NOMO-1 (cell line): ENCODE measurements around the gene NCAPH2.

Experiments
- DNase-seq, 2 experiments: peaks; one replicate each; lab custom pipeline; 2025; ENCODE audit not compliant: unreplicated experiment in 2 of 2; lab: John Stamatoyannopoulos, UW

The NCAPH2 gene

GRCh38 chr22:50545522-50546325 lies 37.7 kb downstream of the NCAPH2 start, which contains the start of gene KLHDC7B:
Gene KLHDC7B (plus strand): TSS chr22:50545899. CDS start chr22:50546244, 345 bp downstream.
- no peak for DNase-seq

- no peak for DNase-seq
Observed at GRCh38 chr22:50546326-50547262, 38.6 kb downstream of the NCAPH2 start.

DNA sequence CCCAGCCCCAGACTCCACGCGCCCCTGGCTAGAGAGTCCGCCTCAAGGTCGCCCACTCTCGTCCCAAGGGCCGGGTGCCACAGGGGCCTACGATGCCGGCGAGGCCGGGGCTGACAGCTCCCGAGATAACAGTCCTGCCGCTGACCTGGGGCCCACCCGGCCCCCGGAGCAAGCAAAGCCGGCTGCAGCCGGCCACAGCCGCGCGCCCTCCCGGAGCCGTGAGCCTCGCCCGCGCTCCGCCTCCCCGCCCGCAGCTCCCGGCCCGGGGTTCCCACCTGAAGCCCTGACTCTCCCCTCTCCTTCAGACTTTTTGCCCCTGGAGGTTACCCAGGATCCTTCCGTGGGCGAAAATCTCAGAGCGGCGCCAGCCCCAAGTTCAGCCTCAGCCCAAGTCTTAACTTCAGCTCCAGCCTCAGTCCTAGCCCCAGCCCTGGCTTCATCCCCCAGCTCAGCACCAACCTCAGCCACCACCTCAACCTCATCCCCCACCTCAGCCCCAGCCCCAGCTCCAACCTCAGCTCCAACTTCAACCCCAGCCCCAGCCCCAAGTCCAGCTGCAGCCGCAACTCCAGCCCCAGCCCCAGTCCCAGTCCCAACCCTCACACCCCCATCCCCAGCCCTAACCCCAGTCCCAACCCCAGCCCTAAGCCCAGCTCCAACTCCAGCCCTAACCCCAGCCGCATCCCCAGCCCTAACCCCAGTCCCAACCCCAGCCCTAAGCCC lies 39.4 kb downstream of the NCAPH2 start:
- DNase-seq, result no peak

- DNase-seq, result no peak
Observed at GRCh38 chr22:50548040-50548920, 40.3 kb downstream of the NCAPH2 start.

DNA sequence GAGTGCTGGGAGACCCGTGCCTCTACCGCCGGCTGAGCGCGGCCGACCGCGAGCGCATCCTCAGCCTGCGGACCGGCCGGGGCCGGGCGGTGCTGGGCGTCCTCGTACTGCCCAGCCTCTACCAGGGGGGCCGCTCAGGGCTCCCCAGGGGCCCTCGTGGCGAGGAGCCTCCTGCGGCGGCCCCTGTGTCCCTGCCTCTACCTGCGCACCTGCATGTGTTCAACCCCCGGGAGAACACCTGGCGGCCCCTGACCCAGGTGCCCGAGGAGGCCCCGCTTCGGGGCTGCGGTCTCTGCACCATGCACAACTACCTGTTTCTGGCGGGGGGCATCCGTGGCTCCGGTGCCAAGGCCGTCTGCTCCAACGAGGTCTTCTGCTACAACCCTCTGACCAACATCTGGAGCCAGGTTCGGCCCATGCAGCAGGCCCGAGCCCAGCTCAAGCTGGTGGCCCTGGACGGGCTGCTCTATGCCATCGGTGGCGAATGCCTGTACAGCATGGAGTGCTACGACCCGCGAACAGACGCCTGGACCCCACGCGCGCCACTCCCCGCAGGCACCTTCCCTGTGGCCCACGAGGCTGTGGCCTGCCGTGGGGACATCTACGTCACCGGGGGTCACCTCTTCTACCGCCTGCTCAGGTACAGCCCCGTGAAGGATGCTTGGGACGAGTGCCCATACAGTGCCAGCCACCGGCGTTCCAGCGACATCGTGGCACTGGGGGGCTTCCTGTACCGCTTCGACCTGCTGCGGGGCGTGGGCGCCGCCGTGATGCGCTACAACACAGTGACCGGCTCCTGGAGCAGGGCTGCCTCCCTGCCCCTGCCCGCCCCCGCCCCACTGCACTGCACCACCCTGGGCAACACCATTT lies 41.1 kb downstream of the NCAPH2 start:
- DNase-seq, result no peak

DNA sequence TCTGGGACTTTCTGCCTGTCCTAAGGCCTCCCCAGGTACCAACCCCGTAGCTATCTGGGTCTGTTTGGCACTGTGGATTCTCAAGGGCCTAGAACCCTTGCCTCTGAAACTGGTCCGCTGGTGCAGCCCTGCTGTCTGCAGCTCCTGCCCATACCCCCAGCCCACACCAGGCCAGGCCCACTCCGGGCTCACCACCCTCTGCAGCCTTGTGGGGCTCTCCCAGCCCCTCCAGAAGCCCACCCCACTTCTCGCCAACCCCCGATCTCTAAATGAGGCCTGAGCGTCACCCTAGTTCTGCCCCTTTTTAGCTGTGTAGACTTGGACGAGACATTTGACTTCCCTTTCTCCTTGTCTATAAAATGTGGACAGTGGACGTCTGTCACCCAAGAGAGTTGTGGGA lies 42.4 kb downstream of the NCAPH2 start:
- no peak for DNase-seq

- DNase-seq, result no peak
Observed at GRCh38 chr22:50551160-50551752, 43.2 kb downstream of the NCAPH2 start.

GRCh38 chr22:50553310-50553709 lies 45.3 kb downstream of the NCAPH2 start:
- no peak for DNase-seq

DNA sequence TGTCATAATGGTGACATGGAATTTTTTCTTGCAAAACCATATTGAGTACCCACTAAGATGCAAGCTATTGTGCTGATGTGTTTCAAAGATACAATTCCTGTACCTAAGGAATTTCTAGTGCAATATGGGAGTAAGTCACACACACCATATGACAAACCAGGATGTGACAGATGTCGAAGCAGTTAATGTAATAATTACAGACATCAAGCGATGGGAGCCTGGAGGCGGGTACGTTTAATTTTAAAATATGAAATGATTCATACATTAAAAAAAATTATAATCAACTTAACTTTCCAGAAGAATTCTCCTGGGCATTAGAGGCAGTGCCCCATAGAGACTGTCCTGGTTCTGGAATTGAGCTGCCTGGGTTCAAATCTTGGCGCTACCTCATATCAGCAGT lies 48.7 kb downstream of the NCAPH2 start:
- DNase-seq, result no peak

GRCh38 chr22:50560034-50560433 lies 52.0 kb downstream of the NCAPH2 start:
- no peak for DNase-seq

DNA sequence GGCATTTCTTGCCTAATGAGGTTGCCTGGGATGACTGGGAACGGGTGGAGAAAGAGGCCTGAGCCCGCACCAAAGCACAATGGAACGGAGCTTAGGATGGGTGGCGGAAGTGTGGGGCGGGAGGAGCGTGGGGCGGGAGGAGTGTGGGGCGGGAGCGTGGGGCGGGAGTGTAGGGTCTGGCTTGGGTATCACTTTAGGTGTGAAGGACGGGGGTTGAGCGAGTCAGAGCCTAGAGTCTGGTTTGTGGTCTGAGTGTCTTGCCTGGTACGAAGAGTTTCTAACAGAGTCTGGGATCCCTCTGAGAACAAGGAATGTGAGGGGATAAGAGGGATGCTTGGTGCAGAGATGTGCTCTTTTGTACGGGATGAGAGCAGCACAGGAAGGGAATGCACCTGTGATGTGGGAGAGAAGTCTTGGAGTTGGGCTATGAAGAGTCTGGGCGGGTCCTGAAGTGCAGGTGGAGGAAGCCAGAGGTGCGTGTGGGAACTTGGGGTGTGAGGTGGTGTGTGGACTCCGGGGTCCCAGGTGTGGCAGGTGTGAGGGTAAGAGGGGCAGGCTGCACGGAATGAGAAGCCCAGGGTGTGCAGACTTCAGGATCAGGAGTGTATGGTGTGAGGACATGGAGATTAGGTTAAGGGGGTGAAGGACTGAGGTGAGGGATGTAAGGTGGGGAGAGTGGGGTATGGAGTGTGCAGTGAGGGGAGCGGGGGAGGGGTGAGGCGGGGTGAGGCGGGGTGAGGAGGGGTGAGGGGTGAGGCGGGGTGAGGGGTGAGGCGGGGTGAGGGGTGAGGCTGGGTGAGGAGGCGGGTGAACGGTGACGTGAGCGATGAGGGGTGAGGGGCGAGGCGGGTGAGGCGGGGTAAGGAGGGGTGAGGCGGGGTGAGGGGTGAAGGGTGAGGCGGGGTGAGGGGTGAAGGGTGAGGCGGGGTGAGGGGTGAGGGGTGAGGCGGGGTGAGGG lies 53.7 kb downstream of the NCAPH2 start:
- no peak for DNase-seq

DNA sequence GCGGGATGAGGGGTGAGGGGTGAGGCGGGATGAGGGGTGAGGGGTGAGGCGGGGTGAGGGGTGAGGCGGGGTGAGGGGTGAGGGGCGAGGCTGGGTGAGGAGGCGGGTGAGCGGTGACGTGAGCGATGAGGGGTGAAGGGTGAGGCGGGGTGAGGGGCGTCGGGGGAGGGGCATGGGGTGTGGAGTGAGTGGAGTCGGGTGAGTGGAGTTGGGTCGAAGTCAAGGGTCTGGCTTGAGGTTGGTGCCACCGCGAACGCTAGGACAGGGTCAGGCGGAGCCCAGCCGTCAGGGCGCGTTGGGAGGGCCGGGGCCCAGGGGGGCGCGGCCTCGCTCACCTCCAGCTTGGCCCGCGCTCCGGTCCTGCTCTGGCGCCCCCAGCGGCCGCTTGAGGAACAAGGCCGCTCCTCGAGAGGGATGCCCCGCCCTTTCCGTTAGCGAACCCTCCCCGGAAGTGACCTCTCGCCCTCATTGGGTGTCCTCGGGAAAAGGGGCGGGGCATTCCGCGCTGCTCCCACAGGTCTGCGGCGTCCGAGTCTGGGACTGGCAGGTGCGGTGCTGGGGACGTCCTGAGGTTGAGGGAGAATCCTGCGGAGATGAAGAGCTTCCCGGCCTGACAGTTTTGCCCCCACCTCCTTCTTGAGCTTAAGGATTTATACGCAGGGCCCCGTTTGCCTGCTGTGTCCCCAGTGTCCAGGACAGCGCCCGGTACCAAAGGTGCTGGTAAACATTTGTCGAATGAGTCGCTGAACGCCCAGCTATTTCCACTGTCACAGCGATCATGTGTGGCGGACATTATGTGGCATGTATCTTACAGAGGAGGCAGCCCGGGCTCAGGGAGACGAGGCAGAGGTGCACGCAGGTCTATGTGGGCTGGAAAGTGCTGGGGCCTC lies 54.7 kb downstream of the NCAPH2 start, which contains the start of gene SYCE3:
SYCE3 (minus strand) TSS at position 397 of the 890 bp plus-strand sequence. CDS start 6,514 bp downstream, outside the sequence.
- DNase-seq, result peak; percentile 96

DNA sequence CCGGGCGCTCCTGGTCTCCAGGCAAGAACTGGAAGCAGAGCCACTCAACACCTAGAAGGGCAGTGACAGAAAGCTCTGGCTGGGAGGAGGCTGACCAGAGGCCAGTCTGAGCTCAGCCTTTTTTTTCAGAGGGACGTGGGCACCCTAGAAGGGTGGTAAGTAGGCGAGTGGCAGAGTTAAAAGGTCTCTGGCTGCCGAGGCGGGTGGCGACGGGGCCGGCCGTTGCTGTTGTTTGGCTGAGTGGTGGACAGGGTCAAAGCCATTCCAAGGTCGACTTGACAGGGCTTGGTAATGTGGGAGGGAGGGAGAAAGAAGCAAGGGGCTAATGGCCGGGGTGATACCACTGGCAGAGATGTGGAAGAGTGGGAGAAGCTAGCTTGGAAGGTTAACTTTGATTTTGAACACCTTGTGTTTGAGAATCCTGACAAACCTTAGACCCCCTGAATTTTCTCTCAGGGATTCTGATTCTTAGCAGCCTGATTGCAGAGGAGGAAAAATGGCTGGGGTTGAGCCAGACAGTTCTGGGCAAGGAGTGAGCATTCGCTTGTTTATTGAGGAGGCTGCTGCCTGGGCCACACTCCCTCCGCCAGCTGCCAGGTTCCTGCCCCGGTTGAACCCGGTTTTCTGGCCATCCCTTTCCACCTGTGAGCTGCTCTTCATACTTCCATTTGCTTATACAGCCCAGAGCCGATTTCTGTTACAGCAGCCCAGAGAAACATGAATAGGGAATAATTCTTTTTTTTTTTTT lies 55.6 kb downstream of the NCAPH2 start:
- no peak for DNase-seq

DNA sequence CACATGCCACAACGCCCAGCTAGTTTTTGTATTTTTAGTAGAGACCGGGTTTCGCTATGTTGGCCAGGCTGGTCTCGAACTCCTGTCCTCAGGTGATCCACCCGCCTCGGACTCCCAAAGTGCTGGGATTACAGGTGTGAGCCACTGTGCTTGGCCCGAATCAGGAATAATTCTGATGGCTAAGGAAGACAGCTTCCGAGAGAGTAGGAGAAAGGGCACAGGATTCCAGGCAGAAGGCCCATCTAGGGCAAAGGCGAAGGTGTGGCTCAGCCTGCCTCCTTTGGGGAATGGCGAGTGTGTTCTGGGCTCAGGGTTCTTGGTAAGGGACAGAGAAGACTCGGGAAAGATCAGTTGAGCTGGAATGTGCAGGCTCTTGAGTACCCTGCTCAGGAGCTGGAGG lies 56.3 kb downstream of the NCAPH2 start:
- DNase-seq, result no peak

- DNase-seq, result no peak
Observed at GRCh38 chr22:50567721-50568252, 59.8 kb downstream of the NCAPH2 start.
